Natural killer cell (primary cell): ENCODE results near the gene MAP2K2. TPM values are rescaled to one million over a fixed set of nuclear protein-coding genes. Genes with fewer than 3 reads are reported as not detected.

Experiments
- ATAC-seq, 3 donors: fragments of 150-1000 bp in 2 of 3; fragments of 200-7000 bp in 1 of 3; cut with Tn5 transposase; 1 replicate in 1 of 3; 2 replicates in 2 of 3; pipeline ENCODE4 v1.10.0; 2021; ENCODE audit warnings: mild to moderate bottlenecking in 2 of 3, moderate library complexity in 2 of 3
- DNase-seq, 2 donors: peaks; one replicate each; pipeline versions ENCODE4 v3.0.0 to v3.0.0-alpha.2; 2013 to 2021; ENCODE audit warnings: mixed read lengths in 1 of 2
- H3K27ac ChIP-seq: one replicate; pipeline ENCODE4 v1.5.1; 2013; ENCODE audit warnings: mild to moderate bottlenecking, low read length
- H3K27me3 ChIP-seq: one replicate; pipeline ENCODE4 v1.6.1; 2013; ENCODE audit warnings: low read length; ENCODE audit not compliant: control insufficient read depth, insufficient read depth
- H3K36me3 ChIP-seq: one replicate; pipeline ENCODE4 v1.6.1; 2013; ENCODE audit warnings: low read length; ENCODE audit not compliant: control insufficient read depth, insufficient read depth
- H3K4me1 ChIP-seq: one replicate; pipeline ENCODE4 v1.6.1; 2013; ENCODE audit warnings: low read length; ENCODE audit not compliant: control insufficient read depth, insufficient read depth
- H3K4me3 ChIP-seq: one replicate; pipeline ENCODE4 v1.5.1; 2013; ENCODE audit warnings: low read length
- H3K9me3 ChIP-seq: one replicate; pipeline ENCODE4 v1.6.1; 2013; ENCODE audit warnings: low read length; ENCODE audit not compliant: control insufficient read depth, insufficient read depth
- H3K27ac Mint-ChIP-seq, 2 donors: one replicate each; pipeline ENCODE4 v1.8.0; 2022; ENCODE audit warnings: mild to moderate bottlenecking in 2 of 2, mixed read lengths in 2 of 2, moderate library complexity in 1 of 2
- H3K27me3 Mint-ChIP-seq, 2 donors: one replicate each; pipeline ENCODE4 v1.8.0; 2022; ENCODE audit warnings: low read depth in 2 of 2, mixed read lengths in 2 of 2
- H3K36me3 Mint-ChIP-seq: one replicate; pipeline ENCODE4 v1.8.0; 2022; ENCODE audit warnings: mixed read lengths
- H3K4me1 Mint-ChIP-seq, 2 donors: one replicate each; pipeline ENCODE4 v1.8.0; 2022; ENCODE audit warnings: mixed read lengths in 2 of 2
- H3K4me3 Mint-ChIP-seq: one replicate; pipeline ENCODE4 v1.8.0; 2022; ENCODE audit warnings: mild to moderate bottlenecking, moderate library complexity, mixed read lengths
- H3K9me3 Mint-ChIP-seq, 2 donors: one replicate each; pipeline ENCODE4 v1.8.0; 2022; ENCODE audit warnings: mixed read lengths in 2 of 2
- CTCF ChIP-seq: fragments of 200-600 bp; IDR thresholded peaks from one replicate; pipeline ENCODE4 v1.8.0; 2022; ENCODE audit warnings: antibody characterized with exemption
- WGBS: methylation state at CpG from one replicate; pipeline ENCODE4 v1.1.7; 2013; ENCODE audit warnings: missing lambda C conversion rate; ENCODE audit not compliant: insufficient coverage; 5-methylcytosine and 5-hydroxymethylcytosine counted together
- intact Hi-C: fragments of 100-400 bp; cut with micrococcal nuclease; formaldehyde crosslinking; loops from one replicate; pipeline ENCODE4 v1.14.2; 2022
- total RNA-seq, 4 donors: library from RNA; stranded (reverse); fragments of 120-200 nt in 1 of 4; gene quantifications; one replicate each; pipeline versions ENCODE4 v1.2.3 to v1.2.4, GENCODE V29; 2013 to 2022

Gene MAP2K2
- total RNA-seq, 3 donors from 2014 or later (not counting 1 experiment from before 2014, with no cell fraction given), result 137 to 154 (median 152) TPM

- peaks cover 0 to 3% of the 10 kb centered on the region in 2 donors for H3K27me3 Mint-ChIP-seq
- no peak overlapping the region for H3K4me3 ChIP-seq
- no peaks in the 10 kb centered on the region for H3K36me3 Mint-ChIP-seq
- no peaks in the 10 kb centered on the region for H3K9me3 ChIP-seq
- no peak for DNase-seq
- peaks cover 6% of the 10 kb centered on the region for H3K4me1 ChIP-seq
- H3K36me3 ChIP-seq, result no peaks in the 10 kb centered on the region
- no peak overlapping the region for H3K4me3 Mint-ChIP-seq
- H3K27me3 ChIP-seq, result no peaks in the 10 kb centered on the region
- H3K27ac Mint-ChIP-seq, result no peak overlapping the region
- H3K27ac ChIP-seq, result no peak overlapping the region
- 85% methylated on average over 21 of the region's 21 CpGs for WGBS
- TF ChIP-seq CTCF, result no peak
- peaks cover 7 to 9% of the 10 kb centered on the region in 2 donors for H3K4me1 Mint-ChIP-seq
- intact Hi-C loops, result no loop called here
- H3K9me3 Mint-ChIP-seq, result no peaks in the 10 kb centered on the region
- no peak for ATAC-seq
These were observed 30.8 kb upstream of the MAP2K2 start for GRCh38 chr19:4154571-4155312.

- peaks cover 6% of the 10 kb centered on the region for H3K4me1 ChIP-seq
- no peak overlapping the region for H3K27ac ChIP-seq
- Mint-ChIP-seq H3K9me3 (no peaks in the 10 kb centered on the region), H3K27me3 (peaks cover 4 to 8% of the 10 kb centered on the region in 2 donors), H3K4me3 (no peak overlapping the region), H3K36me3 (no peaks in the 10 kb centered on the region), H3K27ac (no peak overlapping the region), H3K4me1 (peaks cover 7 to 9% of the 10 kb centered on the region in 2 donors)
- no peak for TF ChIP-seq CTCF
- intact Hi-C loops, result no loop called here
- no peaks in the 10 kb centered on the region for H3K27me3 ChIP-seq
- no peak overlapping the region for H3K4me3 ChIP-seq
- 93% methylated on average over 9 of the region's 10 CpGs for WGBS
- ATAC-seq (no peak), DNase-seq (no peak)
- H3K36me3 ChIP-seq, result no peaks in the 10 kb centered on the region
- H3K9me3 ChIP-seq, result no peaks in the 10 kb centered on the region
These were observed 28.5 kb upstream of the MAP2K2 start for GRCh38 chr19:4152241-4152998.

GRCh38 chr19:4151623-4152022, 27.7 kb upstream of the MAP2K2 start:
- no peaks in the 10 kb centered on the region for H3K36me3 Mint-ChIP-seq
- 66% methylated on average over 6 of the region's 6 CpGs for WGBS
- H3K4me3 ChIP-seq, result no peak overlapping the region
- no peaks in the 10 kb centered on the region for H3K9me3 Mint-ChIP-seq
- DNase-seq (no peak), ATAC-seq (no peak)
- H3K27me3 ChIP-seq, result no peaks in the 10 kb centered on the region
- H3K4me3 Mint-ChIP-seq, result no peak overlapping the region
- no peak for TF ChIP-seq CTCF
- H3K36me3 ChIP-seq, result no peaks in the 10 kb centered on the region
- H3K9me3 ChIP-seq, result no peaks in the 10 kb centered on the region
- H3K4me1 Mint-ChIP-seq, result peaks cover 7 to 9% of the 10 kb centered on the region in 2 donors
- H3K27ac Mint-ChIP-seq, result no peak overlapping the region
- no peak overlapping the region for H3K27ac ChIP-seq
- peaks cover 7 to 8% of the 10 kb centered on the region in 2 donors for H3K27me3 Mint-ChIP-seq
- intact Hi-C loops, result no loop called here
- H3K4me1 ChIP-seq, result peaks cover 6% of the 10 kb centered on the region
